ENCODE measurements around the gene GINS3. TPM values are rescaled to one million over a fixed set of nuclear protein-coding genes. Genes with fewer than 3 reads are reported as not detected.

The GINS3 gene
- total and polyA plus RNA-seq, 7 experiments from 2014 or later = 0.66 to 13.3 (median 1.7) TPM

DNA sequence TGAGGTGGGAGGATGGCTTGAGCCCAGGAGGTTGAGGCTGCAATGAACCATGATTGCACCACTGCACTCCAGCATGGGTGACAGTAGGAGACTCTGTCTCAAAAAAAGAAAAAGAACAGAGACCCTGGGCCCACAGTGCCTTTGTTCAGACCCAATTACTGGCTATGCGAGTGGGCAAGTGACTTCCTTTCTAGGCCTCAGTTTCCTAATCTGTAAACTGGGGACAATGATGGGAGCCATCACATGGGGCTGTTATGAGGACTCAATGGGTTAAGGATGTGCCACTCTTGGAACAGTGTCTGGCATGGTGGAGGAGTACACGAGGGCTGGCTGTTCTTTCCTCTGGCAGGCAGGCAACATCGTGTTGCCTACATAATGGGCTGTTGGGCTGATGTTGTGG, 60.4 kb downstream of the GINS3 start:
- intact Hi-C loops (cut with micrococcal nuclease) = no loop called here
- no peaks in the 10 kb centered on the region for H3K36me3 ChIP-seq (ENCODE audit: control insufficient read depth in 2 of 3, insufficient read depth in 3 of 3, low read length in 3 of 3)
- no peaks in the 10 kb centered on the region for H3K9me3 ChIP-seq (ENCODE audit: control insufficient read depth in 2 of 3, low read length in 3 of 3)
- no peaks in the 10 kb centered on the region for H3K27me3 ChIP-seq (ENCODE audit: control insufficient read depth in 2 of 2, insufficient read depth in 2 of 2, low read length in 2 of 2)
- no peak for DNase-seq
- POLR2A ChIA-PET = no interaction called here
- H3K4me1 ChIP-seq (ENCODE audit: control insufficient read depth in 2 of 2, insufficient read depth in 2 of 2, low read length in 2 of 2) = no peaks in the 10 kb centered on the region
- no peak overlapping the region for H3K27ac Mint-ChIP-seq
- H3K4me3 Mint-ChIP-seq = no peak overlapping the region
- no peak overlapping the region for H3K4me3 ChIP-seq (ENCODE audit: low read length)
- peaks cover 0 to 4% (median 0%) of the 10 kb centered on the region in 7 donors for H3K4me1 Mint-ChIP-seq
- no peaks in the 10 kb centered on the region for H3K9me3 Mint-ChIP-seq
- ATAC-seq = no peak
- peaks cover 12 to 42% (median 20%) of the 10 kb centered on the region in 5 donors for H3K27me3 Mint-ChIP-seq
- CTCF ChIA-PET = no interaction called here
- no peak overlapping the region for H3K27ac ChIP-seq (ENCODE audit: low read depth, low read length)
- H3K36me3 Mint-ChIP-seq = no peaks in the 10 kb centered on the region

GRCh38 chr16:58454178-58454577, 61.9 kb downstream of the GINS3 start:
- CTCF ChIA-PET = no interaction called here
- intact Hi-C loops (cut with micrococcal nuclease) = no loop called here
- H3K27ac ChIP-seq (ENCODE audit: low read depth, low read length) = no peak overlapping the region
- no peak for ATAC-seq
- Mint-ChIP-seq H3K4me3 (no peak overlapping the region), H3K27me3 (peaks cover 12 to 43% (median 18%) of the 10 kb centered on the region in 5 donors), H3K36me3 (no peaks in the 10 kb centered on the region), H3K9me3 (no peaks in the 10 kb centered on the region), H3K4me1 (peaks cover 0 to 7% (median 0%) of the 10 kb centered on the region in 7 donors), H3K27ac (peak overlapping the region in 1 of 9 donors; percentile 53)
- H3K4me3 ChIP-seq (ENCODE audit: low read length) = no peak overlapping the region
- no peaks in the 10 kb centered on the region for H3K4me1 ChIP-seq (ENCODE audit: control insufficient read depth in 2 of 2, insufficient read depth in 2 of 2, low read length in 2 of 2)
- no peak for DNase-seq
- POLR2A ChIA-PET = no interaction called here
- H3K36me3 ChIP-seq (ENCODE audit: control insufficient read depth in 2 of 3, insufficient read depth in 3 of 3, low read length in 3 of 3) = no peaks in the 10 kb centered on the region
- no peaks in the 10 kb centered on the region for H3K9me3 ChIP-seq (ENCODE audit: control insufficient read depth in 2 of 3, low read length in 3 of 3)
- H3K27me3 ChIP-seq (ENCODE audit: control insufficient read depth in 2 of 2, insufficient read depth in 2 of 2, low read length in 2 of 2) = no peaks in the 10 kb centered on the region

DNA sequence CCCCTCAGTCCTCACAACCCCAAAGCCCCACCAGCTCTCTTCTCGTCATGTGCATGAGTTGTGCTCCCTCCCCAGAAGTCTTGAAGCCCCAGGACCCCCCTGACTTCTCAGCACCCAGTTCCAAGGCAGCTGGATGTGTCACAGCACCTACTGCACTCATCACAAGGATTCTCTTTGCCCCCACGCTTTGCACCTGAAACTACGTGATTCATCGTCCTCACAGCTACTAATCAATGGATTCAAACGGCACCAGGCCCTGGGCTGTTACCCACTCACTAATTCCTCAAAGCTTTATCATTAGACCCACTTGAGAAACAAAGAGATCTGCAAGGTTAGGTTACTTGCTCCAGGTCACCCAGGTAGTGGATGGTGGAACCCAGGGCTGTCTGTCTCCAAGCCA, 62.6 kb downstream of the GINS3 start:
- no peak overlapping the region for H3K27ac Mint-ChIP-seq
- no peaks in the 10 kb centered on the region for H3K9me3 Mint-ChIP-seq
- ChIA-PET POLR2A (no interaction called here), CTCF (no interaction called here)
- no peak for DNase-seq
- peaks cover 12 to 41% (median 17%) of the 10 kb centered on the region in 5 donors for H3K27me3 Mint-ChIP-seq
- Histone ChIP-seq H3K27ac (ENCODE audit: low read depth, low read length) (no peak overlapping the region), H3K27me3 (ENCODE audit: control insufficient read depth in 2 of 2, insufficient read depth in 2 of 2, low read length in 2 of 2) (no peaks in the 10 kb centered on the region), H3K4me1 (ENCODE audit: control insufficient read depth in 2 of 2, insufficient read depth in 2 of 2, low read length in 2 of 2) (no peaks in the 10 kb centered on the region), H3K36me3 (ENCODE audit: control insufficient read depth in 2 of 3, insufficient read depth in 3 of 3, low read length in 3 of 3) (no peaks in the 10 kb centered on the region), H3K4me3 (ENCODE audit: low read length) (no peak overlapping the region), H3K9me3 (ENCODE audit: control insufficient read depth in 2 of 3, low read length in 3 of 3) (no peaks in the 10 kb centered on the region)
- no peak for ATAC-seq
- H3K4me1 Mint-ChIP-seq = peaks cover 0 to 11% (median 0%) of the 10 kb centered on the region in 7 donors
- no peaks in the 10 kb centered on the region for H3K36me3 Mint-ChIP-seq
- intact Hi-C loops (cut with micrococcal nuclease) = loop anchor here in 1 of 2 donors (5.0 kb wide), 1 partner anchor 63 kb away; the partner anchor contains the start of gene GINS3
- H3K4me3 Mint-ChIP-seq = no peak overlapping the region

Other genes starting within 250 kb of the GINS3 start
- gene CSNK2A2, start 194.4 kb upstream of the GINS3 start, total RNA-seq = 10 to 100 TPM; 46.5 to 70.0 (median 67.9) TPM
- 10 to 100 TPM; 11.0 to 12.9 TPM for gene CSNK2A2, start 194.4 kb upstream of the GINS3 start, polyA plus RNA-seq
- gene PRSS54, start 97.4 kb upstream of the GINS3 start, total RNA-seq = not detected
- gene PRSS54, start 97.4 kb upstream of the GINS3 start, polyA plus RNA-seq = not detected
- 1 to 10 TPM; 1.1 to 5.3 (median 2.7) TPM for gene NDRG4, start 107.7 kb downstream of the GINS3 start, total RNA-seq
- gene NDRG4, start 107.7 kb downstream of the GINS3 start, polyA plus RNA-seq = 1 to 10 TPM in 1 of 2 donors, under 1 TPM in 1; 0.63 to 1.5 TPM
- gene SETD6, start 123.0 kb downstream of the GINS3 start, total RNA-seq = 10 to 100 TPM; 20.7 to 41.3 (median 39.0) TPM
- gene SETD6, start 123.0 kb downstream of the GINS3 start, polyA plus RNA-seq = 10 to 100 TPM in 1 of 2 donors, 1 to 10 TPM in 1; 9.8 to 13.3 TPM
- gene CNOT1, start 237.4 kb downstream of the GINS3 start, total RNA-seq = 100 to 1,000 TPM; 216 to 249 (median 236) TPM
- gene CNOT1, start 237.4 kb downstream of the GINS3 start, polyA plus RNA-seq = 100 to 1,000 TPM in 1 of 2 donors, 10 to 100 TPM in 1; 81.2 to 114 TPM

Data from naive thymus-derived CD4-positive, alpha-beta T cell (primary cell).